Measurements from ENCODE around the gene PRKAG2. TPM values are rescaled to one million over a fixed set of nuclear protein-coding genes. Genes with fewer than 3 reads are reported as not detected.

Gene PRKAG2
- total and polyA plus RNA-seq, 2 of the 13 experiments (the other 11 are each of a cell fraction or from before 2014, with no cell fraction given): 0.90 to 1.3 TPM

DNA sequence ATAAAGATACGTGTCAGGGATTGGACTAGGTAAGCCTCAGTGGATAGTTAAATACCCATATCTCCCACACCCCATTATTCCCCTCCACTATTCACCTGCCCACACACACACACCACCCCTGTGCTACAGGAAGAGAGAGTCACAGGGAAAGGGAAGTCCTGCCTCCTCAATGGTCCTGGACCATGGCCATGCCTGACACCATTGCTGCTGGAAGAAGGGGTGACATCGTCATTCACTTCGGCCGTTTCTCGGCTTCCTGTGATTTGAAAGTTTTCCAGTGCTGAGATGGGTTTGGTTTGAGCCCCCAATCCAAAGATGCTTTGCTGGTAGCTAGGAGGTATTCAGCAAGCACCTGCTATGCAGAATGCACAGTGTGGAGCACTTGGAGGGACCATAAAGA lies 18.5 kb downstream of the PRKAG2 start (continued):
- TF ChIP-seq, protein P1, sequence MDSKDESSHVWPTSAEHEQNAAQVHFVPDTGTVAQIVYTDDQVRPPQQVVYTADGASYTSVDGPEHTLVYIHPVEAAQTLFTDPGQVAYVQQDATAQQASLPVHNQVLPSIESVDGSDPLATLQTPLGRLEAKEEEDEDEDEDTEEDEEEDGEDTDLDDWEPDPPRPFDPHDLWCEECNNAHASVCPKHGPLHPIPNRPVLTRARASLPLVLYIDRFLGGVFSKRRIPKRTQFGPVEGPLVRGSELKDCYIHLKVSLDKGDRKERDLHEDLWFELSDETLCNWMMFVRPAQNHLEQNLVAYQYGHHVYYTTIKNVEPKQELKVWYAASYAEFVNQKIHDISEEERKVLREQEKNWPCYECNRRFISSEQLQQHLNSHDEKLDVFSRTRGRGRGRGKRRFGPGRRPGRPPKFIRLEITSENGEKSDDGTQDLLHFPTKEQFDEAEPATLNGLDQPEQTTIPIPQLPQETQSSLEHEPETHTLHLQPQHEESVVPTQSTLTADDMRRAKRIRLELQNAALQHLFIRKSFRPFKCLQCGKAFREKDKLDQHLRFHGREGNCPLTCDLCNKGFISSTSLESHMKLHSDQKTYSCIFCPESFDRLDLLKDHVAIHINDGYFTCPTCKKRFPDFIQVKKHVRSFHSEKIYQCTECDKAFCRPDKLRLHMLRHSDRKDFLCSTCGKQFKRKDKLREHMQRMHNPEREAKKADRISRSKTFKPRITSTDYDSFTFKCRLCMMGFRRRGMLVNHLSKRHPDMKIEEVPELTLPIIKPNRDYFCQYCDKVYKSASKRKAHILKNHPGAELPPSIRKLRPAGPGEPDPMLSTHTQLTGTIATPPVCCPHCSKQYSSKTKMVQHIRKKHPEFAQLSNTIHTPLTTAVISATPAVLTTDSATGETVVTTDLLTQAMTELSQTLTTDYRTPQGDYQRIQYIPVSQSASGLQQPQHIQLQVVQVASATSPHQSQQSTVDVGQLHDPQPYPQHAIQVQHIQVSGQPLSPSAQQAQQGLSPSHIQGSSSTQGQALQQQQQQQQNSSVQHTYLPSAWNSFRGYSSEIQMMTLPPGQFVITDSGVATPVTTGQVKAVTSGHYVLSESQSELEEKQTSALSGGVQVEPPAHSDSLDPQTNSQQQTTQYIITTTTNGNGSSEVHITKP (CRISPR knock-in tag; IDR thresholded peaks at IDR 0.05; ENCODE audit: low read depth): no peak
- TF ChIP-seq SALL2 (CRISPR knock-in tag; IDR thresholded peaks at IDR 0.05): no peak
- TF ChIP-seq, protein P2, sequence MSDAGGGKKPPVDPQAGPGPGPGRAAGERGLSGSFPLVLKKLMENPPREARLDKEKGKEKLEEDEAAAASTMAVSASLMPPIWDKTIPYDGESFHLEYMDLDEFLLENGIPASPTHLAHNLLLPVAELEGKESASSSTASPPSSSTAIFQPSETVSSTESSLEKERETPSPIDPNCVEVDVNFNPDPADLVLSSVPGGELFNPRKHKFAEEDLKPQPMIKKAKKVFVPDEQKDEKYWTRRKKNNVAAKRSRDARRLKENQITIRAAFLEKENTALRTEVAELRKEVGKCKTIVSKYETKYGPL (CRISPR knock-in tag; IDR thresholded peaks at IDR 0.05): no peak

DNA sequence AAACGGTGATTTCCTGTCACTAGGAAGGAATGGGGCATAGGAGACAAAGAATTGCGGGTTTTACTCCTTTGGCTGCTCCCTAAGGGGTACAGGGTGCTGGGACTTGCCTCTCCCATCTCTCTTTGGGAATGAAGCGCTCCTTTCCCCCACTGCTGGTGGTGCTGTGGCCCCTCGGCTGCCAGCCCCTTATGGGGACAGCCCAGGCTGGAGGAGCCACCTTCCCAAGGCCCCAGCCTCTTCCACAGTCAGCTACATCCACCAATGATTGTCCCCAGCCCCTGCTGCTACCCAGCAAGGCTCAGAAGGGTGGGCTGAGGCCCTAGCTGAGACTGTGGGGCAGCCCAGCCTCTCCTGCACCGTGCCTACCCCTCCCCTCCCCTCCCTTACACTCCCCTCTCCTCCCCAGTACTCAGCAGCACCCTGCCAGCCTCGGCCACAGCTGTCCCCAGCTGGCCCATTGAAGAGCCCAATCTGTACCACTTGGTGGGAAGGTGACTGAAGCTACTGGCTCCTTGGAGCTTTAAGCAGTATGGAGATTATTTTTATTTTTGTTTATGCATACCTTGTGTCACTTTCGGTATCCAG lies 19.0 kb downstream of the PRKAG2 start:
- Histone ChIP-seq H3K4me2 (ENCODE audit: low read depth, low read length) (no peak overlapping the region), H3K4me1 (ENCODE audit: insufficient read depth, low read length) (no peaks in the 10 kb centered on the region), H3K79me2 (ENCODE audit: insufficient read depth, low read length) (no peaks in the 10 kb centered on the region), H3K27ac (ENCODE audit: extremely low read length, insufficient read depth, low read length) (no peak overlapping the region), H3K27me3 (ENCODE audit: control insufficient read depth in 1 of 2, insufficient read depth in 2 of 2, low read length in 2 of 2) (peaks cover 0 to 3% of the 10 kb centered on the region in 2 experiments; a peak in 3 of 5 replicates), H3K9ac (ENCODE audit: insufficient read depth, low read depth, low read length) (no peak overlapping the region), H4K20me1 (ENCODE audit: insufficient read depth, low read length) (no peaks in the 10 kb centered on the region; the same call in 1 of the 2 replicates), H3K36me3 (replicated peaks in 1 of 2; ENCODE audit: control insufficient read depth in 1 of 2, insufficient read depth in 2 of 2, low read length in 2 of 2) (no peaks in the 10 kb centered on the region), H2AFZ (ENCODE audit: low read length) (no peak overlapping the region), H3K9me3 (ENCODE audit: low read length) (no peaks in the 10 kb centered on the region), H3K4me3 (replicated peaks in 1 of 3; ENCODE audit: insufficient read depth in 1 of 3, low read depth in 2 of 3, low read length in 3 of 3) (no peak overlapping the region)
- DNase-seq (ENCODE audit: low spot score) (no peak), FAIRE-seq (no peak), ATAC-seq (no peak)
- intact Hi-C loops (cut with micrococcal nuclease; ENCODE audit: unreplicated experiment) (no loop called here), in situ Hi-C loops (cut with HindIII; ENCODE audit: extremely low pct_ligation_motif_present, low pct_unique_long_range_greater_than_20kb) (no loop called here)
- 11% methylated on average over 5 of the region's 7 CpGs for WGBS (ENCODE audit: low lambda C conversion rate)
- CTCF ChIA-PET (ENCODE audit: low intra/inter-chr PET ratio, low total read pairs): no interaction called here
- POLR2A ChIA-PET: no interaction called here
- no peak for TF ChIP-seq SAP130 (CRISPR knock-in tag; IDR thresholded peaks at IDR 0.05; ENCODE audit: low read depth)
- no peak for TF ChIP-seq KLF15 (CRISPR knock-in tag; IDR thresholded peaks at IDR 0.05; ENCODE audit: borderline replicate concordance)
- no peak for TF ChIP-seq CEBPB (IDR thresholded peaks at IDR 0.05; ENCODE audit: borderline replicate concordance, low read depth, low read length)
- TF ChIP-seq ZNF3 (CRISPR knock-in tag; IDR thresholded peaks at IDR 0.05): no peak
- TF ChIP-seq NR2F1 (CRISPR knock-in tag; IDR thresholded peaks at IDR 0.05): no peak
- no peak for TF ChIP-seq TOPORS (CRISPR knock-in tag; IDR thresholded peaks at IDR 0.05)
- TF ChIP-seq RFX1 (IDR thresholded peaks at IDR 0.05): no peak
- no peak for TF ChIP-seq BHLHE40 (IDR thresholded peaks at IDR 0.05; ENCODE audit: low read length)
- BruUV-seq (replicated peaks): no TSS peak
